Astrocyte of the cerebellum (primary cell): ENCODE data around the gene SPP2.

Source experiments
- DNase-seq: peaks from one replicate; pipeline ENCODE4 v3.0.0-alpha.2; 2011; ENCODE audit warnings: low read depth
- H3K4me3 ChIP-seq: 2 replicates; pipeline ENCODE4 v1.5.1; 2011; ENCODE audit warnings: mild to moderate bottlenecking, low read depth, low read length, moderate library complexity
- in situ Hi-C: cut with HindIII; loops from 2 replicates; pipeline ENCODE4 v1.10.0; 2017; ENCODE audit warnings: low sequenced_read_pairs
- TF ChIP-seq, protein P1 (sequence below): IDR thresholded peaks from 2 replicates; pipeline ENCODE4 v1.5.1; 2012; ENCODE audit warnings: low read length, low read depth, moderate library complexity, mild to moderate bottlenecking; ENCODE audit errors: missing control alignments

The SPP2 gene

DNA sequence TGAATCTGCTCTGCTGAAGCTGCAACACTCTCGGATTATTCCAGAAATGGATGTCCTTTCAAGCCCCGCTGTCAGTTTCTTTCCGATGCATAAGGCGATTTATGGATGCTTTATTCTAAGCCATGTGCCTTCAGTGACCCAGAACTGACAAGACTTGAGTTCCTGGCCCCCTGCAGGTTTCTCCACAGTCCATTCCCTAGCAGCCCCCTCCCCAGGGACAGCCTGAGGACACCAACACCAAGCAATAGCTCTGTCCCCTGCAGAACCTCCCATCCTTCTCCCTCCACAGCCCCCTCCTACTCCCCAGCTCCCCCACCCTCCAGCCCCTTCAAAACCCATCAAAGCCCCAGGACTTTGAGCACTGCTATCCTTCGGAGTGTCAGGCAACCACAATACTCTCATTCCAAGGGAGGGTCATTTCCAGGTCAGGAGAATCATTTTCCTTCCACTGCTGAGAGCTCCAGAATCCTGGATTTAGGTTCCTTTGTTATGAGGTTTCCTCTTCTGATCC, 24.6 kb upstream of the SPP2 start:
- TF ChIP-seq, protein P1, sequence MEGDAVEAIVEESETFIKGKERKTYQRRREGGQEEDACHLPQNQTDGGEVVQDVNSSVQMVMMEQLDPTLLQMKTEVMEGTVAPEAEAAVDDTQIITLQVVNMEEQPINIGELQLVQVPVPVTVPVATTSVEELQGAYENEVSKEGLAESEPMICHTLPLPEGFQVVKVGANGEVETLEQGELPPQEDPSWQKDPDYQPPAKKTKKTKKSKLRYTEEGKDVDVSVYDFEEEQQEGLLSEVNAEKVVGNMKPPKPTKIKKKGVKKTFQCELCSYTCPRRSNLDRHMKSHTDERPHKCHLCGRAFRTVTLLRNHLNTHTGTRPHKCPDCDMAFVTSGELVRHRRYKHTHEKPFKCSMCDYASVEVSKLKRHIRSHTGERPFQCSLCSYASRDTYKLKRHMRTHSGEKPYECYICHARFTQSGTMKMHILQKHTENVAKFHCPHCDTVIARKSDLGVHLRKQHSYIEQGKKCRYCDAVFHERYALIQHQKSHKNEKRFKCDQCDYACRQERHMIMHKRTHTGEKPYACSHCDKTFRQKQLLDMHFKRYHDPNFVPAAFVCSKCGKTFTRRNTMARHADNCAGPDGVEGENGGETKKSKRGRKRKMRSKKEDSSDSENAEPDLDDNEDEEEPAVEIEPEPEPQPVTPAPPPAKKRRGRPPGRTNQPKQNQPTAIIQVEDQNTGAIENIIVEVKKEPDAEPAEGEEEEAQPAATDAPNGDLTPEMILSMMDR: no peak
- in situ Hi-C loops: no loop called here
- DNase-seq: no peak
- peak overlapping the region; percentile 19 for H3K4me3 ChIP-seq

- no peak overlapping the region for H3K4me3 ChIP-seq
- TF ChIP-seq, protein P1: no peak
- in situ Hi-C loops: no loop called here
- no peak for DNase-seq
Observed at GRCh38 chr2:234026693-234027254, 23.7 kb upstream of the SPP2 start.

GRCh38 chr2:234027641-234028040, 22.9 kb upstream of the SPP2 start:
- in situ Hi-C loops: no loop called here
- H3K4me3 ChIP-seq: no peak overlapping the region
- no peak for DNase-seq
- TF ChIP-seq, protein P1: no peak

DNA sequence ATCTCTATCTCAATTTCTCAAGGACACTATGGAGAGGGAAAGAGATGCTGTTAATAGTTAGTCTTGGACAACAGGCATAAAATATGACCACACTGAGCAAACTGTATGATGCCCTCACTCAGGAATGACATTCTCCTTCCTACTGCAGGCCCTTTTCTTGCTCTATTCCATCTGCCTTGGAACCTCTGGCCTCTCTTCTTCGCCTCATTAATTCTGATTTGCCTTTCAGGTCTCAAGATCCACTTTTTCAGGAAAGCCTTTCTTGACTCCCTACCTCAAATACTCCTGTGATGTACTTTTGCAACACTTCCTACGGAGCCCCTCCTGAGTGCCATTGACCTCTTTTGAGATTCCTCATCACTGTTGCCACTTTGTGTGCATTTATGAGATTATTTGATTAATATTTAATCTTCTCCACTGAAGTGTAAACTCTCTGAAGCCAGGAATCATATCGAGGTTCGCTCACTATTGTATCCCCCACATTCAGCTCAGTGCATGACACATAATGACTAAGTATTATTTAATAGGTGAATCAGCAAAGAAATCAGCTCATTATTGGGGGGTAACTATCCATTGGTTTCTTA, 21.3 kb upstream of the SPP2 start:
- H3K4me3 ChIP-seq: no peak overlapping the region
- TF ChIP-seq, protein P1: no peak
- no peak for DNase-seq
- in situ Hi-C loops: no loop called here

GRCh38 chr2:234031207-234031606, 19.3 kb upstream of the SPP2 start:
- TF ChIP-seq, protein P1: no peak
- no peak overlapping the region for H3K4me3 ChIP-seq
- no peak for DNase-seq
- in situ Hi-C loops: no loop called here

- in situ Hi-C loops: no loop called here
- no peak overlapping the region for H3K4me3 ChIP-seq
- TF ChIP-seq, protein P1: no peak
- peak; percentile 75 for DNase-seq
Observed at GRCh38 chr2:234032279-234032856, 18.1 kb upstream of the SPP2 start.
